Measurements from ENCODE around the gene ENO3.
A peak's percentile ranks its signal among the peaks of the same experiment; 100 is the strongest.

Gene ENO3

GRCh38 chr17:4950075-4950745 lies 709 bp upstream of the ENO3 start:
- DNase-seq (ENCODE audit: low read depth) = peak; percentile 52

- DNase-seq (ENCODE audit: low read depth) = no peak
Observed at GRCh38 chr17:4951486-4951885, 567 bp downstream of the ENO3 start.

DNA sequence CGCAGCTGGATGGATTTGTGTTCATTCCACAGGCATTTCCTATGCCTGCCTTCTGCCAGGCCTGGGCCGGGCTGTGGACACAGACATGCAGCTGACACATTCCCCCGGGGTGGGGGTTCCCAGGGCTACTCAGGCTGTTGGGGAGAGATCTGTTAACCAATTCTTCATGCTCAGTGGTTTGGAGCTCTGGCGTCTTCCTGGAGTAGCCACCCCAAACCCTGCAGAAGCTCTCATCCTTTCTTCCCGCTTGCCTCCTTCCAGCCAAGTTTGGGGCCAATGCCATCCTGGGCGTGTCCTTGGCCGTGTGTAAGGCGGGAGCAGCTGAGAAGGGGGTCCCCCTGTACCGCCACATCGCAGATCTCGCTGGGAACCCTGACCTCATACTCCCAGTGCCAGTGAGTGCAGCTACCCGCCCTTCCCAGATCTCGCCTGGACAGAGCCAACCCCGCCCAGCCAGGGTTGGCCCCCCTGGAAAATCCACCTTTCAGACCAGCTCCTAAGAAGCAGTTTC lies 2.6 kb downstream of the ENO3 start:
- DNase-seq (ENCODE audit: low read depth) = no peak

- DNase-seq (ENCODE audit: low read depth) = no peak
Observed at GRCh38 chr17:4955091-4955490, 4.2 kb downstream of the ENO3 start.

DNA sequence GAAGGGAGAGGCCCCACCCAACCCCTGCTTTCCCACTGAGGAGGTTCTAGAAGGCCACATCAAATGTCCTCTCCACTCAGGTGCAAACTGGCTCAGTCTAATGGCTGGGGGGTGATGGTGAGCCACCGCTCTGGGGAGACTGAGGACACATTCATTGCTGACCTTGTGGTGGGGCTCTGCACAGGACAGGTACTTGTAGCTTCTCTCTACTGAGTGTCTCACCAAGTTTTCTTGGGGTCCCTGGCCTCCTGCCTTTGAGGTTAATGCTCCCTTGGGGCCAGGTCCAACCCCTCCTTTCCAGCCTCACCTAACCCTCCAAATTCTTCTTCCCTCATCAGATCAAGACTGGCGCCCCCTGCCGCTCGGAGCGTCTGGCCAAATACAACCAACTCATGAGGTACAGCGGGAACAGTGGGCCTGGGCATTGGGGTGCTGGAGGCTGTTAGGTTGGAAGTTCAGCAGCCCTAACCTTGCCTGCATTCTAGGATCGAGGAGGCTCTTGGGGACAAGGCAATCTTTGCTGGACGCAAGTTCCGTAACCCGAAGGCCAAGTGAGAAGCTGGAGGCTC lies 5.7 kb downstream of the ENO3 start:
- peak; percentile 49 for DNase-seq (ENCODE audit: low read depth)

DNA sequence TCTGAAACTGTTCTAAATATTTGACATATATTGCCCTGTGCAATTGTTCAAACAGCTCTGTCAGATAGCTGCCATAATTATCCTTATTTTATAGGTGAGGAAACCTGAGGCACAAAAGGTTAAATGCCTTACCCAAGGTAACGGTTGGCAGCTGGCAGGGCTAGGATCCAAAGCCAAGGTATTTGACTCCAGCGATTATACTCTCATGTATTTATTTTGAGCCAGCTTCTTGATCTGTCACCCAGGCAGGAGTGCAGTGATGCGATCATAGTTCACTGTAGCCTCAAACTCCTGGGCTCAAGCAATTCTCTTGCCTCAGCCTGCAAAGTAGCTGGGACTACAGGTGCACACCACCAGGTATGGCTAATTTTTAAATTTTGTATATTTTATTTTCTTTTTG lies 7.2 kb downstream of the ENO3 start:
- no peak for DNase-seq (ENCODE audit: low read depth)

DNA sequence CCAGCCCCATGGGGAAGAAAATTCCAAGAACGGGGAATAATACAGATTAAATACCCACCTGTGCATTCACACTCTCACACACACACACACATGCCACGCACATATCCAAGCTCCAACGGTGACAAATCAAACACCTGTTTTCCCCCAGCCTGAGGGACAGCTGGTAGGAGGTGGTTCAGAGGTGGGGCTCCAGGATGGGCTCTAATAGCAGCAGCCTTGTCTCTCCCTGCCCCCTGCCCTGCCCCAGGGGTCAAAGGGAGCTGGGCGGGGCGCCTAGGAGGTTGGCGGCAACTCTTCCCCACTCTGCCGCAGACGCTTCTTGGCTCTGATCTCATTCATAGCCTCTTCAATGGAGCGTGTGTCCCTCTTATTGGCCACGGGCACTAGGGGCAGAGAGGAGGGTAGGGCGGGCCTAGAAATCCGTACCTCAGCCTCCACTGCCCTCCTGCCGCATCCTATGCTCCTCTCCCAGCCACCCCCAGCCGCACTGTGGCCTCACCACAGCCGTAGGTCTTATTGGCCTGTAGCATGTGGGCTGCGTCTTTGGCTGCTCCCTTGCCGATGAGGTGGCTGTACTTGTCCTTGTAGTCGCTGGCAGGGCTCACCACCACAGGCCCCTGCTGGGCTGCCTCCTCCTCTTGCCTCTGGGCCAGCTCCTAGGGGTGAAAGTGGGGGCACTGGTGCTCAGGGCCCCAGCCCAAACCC lies 8.5 kb downstream of the ENO3 start:
- DNase-seq (ENCODE audit: low read depth) = no peak

DNA sequence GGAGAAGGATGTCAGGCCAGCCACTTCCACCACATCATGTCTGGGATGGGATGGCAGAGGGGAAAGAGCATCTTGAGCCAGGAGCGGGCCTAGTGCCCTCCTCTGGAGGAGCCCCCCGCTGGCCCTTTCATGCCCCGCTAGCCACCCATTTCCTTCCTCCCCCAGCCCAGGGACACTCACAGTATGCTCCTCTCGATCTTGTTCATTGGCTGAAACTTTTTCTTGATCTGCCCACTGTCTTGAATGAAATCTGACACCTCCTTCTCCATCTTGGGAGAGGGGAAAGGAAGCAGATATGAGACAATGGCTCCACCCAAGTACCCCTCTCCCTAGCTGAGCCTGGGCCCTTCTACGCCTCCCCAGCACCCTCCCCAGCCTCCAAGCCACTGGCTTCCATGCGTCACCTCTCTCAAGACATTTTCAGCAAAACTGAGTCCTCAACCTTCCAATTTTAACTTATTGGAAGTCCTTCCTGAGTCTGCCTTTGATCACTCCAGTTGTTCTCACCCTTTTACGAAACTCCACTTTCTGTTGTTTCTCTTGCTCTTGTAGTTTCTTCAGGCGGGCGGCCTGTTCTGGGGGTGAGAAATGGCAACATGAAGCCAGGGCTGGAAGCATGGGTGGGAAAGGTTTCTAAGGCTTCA lies 9.5 kb downstream of the ENO3 start:
- no peak for DNase-seq (ENCODE audit: low read depth)

DNA sequence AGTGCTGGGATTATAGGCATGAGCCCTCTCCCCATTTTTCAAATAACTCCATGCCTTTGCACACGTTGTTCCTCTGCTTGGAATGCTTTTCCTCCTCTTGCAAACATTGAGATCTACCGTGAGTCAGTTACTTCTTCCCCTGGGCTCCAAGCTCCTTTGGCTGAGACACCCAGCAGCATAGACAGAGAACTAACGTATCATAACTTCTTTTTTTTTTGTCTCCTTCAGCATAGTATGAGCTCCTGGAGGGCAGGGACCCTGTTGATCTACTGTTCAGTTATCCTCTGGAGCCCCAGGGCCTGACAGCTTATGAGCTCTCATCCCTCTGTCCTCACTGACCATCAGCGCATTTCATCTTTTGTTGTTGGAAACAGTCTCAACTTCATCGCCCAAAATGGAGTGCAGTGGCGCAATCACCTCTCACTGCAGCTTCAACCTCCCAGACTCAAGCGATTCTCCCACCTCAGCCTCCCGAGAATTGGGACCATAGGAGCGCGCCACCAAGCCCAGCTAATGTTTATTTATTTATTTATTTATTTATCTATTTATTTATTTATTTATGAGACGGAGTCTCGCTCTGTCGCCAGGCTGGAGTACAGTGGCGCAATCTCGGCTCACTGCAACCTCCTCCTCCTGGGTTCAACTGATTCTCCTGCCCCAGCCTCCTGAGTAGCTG lies 14.5 kb downstream of the ENO3 start:
- no peak for DNase-seq (ENCODE audit: low read depth)

DNA sequence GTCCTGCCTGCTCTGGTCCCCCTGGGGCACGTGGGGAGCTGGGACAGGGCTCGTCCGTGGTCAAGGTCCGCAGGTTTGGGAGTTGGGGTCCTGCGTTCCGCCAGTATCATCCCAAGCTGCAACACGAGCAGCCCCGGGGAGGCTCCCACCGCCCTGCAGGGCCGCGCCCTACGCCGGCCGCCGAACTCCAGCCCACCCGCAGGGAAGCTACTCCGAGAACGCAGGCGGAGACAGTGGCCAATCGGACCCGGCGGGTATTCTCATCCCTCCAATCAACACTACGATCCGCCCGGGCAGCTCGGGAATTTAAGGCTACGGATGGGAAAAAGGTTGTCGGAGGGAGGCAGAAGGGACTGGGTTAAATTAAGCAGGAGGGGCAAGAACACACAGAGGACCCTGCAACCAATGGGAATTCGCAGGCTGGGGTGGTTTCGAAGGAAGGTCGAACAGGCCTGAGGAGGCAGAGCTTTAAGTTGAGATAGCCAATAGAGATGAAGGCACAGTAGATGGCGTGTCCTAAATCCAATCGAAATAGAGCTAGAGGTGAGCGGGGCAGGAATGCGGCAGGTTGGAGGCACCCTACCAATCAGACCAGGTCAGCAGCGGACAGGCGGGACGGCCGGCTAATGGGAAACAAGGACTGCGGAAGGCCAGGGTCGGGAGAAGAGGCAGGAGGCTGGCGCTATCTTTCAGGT lies 16.1 kb downstream of the ENO3 start:
- DNase-seq (ENCODE audit: low read depth) = peak; percentile 80

DNA sequence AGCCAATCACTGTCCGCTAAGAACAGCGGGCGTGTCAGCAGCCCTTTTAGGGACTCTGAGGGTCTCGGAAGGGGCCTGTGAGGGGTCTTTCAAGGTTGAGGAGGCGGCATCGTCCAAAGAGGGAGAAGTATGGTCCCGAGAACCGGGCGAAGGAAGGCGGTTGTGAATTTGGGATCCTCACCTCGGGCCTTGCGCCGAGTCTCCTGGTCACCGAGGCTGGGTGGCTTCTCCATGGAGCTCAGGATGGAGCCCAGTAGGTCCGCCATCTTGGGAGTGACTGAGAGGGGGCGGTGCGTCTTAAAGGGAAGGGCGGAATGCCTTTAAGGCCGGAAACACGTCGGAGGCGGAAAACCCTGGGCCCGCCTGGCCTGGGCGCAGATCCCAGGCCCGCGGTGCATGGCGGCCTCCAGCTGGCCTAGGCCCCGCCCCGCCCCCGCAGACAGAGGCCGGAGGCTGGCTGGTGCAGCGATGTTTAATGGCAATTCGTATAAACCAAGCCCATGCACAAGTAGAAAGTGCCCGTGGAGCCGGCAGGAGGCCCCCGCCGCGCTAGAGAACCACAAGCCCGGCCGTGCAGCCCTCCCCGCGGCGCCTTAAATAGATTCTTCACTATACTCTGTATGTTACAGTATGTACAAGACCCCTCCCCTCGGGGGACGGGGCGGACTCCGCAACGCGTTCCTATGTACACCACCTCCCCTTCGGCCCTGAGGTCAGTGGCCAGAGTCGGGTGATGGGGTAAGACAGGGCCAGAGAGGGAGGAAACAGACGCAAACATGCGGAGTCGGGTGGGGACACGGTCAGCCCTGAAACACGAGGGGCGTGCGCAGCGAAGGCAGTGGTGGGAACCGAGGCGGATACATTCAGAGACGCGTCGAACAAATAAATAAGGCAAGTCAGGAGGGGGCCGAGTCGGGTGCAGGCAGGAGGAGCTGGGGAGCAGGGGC lies 16.9 kb downstream of the ENO3 start, which contains the start of gene SPAG7:
Gene SPAG7 (minus strand): TSS at position 279 of the 947 bp plus-strand sequence. CDS start 13 bp downstream, at position 266.
- peak; percentile 86 for DNase-seq (ENCODE audit: low read depth)

- no peak for DNase-seq (ENCODE audit: low read depth)
Observed at GRCh38 chr17:4968486-4969046, 17.6 kb downstream of the ENO3 start.

DNA sequence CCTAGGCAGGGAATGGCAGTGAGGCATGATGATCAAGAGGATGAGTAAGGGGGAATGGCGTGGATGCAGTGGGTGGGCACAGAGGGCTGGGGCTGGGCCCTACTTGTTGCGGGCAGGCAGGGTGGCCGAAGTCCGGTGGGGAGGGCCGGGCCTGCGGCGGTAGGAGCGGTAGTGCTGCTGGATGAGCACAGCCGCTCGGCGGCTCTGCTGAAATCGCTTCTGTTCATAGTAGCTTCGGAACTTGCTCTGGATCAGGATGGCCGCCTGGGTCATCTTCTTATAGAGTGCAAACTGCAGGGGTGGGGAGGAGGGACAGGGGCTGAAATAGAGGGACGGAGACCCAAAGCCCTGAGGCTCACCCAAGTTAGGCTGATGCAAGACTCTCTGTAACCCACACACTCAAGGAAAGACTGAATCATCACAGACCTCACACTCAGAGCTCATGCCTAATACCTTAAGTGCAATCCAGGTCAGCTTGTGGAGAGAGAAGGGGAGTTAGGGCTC lies 18.2 kb downstream of the ENO3 start:
- no peak for DNase-seq (ENCODE audit: low read depth)

DNA sequence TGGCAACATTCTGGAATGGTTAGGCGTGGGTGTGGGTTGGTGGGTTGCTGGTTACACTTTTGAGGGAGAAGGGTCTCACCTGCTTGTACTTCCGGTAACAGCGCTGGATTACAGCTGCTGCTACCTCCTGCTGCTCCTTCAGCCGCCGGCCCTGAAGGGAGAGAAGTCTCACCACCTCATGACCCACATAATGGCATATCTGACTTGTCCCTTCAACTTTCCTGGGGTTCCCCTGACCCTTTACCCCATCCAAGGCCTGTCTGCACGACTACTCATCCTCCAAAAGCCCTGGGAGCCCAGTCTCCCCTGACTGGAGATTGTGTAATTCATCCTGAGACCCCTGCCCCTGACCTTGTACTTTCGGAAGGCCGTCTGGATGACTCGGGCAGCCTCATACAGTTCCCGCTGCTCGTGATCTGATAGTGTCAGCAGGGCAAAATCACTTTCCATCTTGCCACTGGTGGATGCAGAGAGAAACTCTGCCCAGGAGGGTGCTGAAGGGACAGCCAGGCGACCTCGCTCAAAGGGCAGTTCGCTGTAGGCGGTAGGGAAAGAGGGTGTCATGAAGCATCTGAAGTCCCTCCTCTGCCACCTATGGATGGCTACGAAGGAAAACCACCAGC lies 18.7 kb downstream of the ENO3 start:
- DNase-seq (ENCODE audit: low read depth) = no peak

DNA sequence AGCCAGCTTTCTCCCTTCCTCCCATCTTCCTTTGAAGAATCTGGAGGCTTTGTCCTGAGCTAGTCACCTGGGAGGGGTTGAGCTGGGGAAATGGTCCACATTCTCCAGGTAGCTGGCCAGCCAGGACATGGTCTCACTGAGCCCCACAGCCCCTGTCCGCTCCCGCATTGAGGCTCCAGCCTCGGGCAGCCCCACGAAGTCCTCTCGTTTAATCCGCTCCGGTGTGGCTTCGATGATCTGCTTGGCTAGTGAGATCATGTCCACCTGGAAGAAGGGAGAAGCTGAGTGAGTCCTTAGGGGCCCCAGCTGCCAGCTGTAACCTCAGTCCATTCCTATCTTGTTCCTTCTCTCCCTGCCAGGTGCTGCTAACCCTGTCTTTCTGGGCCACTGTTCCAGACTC lies 19.4 kb downstream of the ENO3 start:
- no peak for DNase-seq (ENCODE audit: low read depth)

DNA sequence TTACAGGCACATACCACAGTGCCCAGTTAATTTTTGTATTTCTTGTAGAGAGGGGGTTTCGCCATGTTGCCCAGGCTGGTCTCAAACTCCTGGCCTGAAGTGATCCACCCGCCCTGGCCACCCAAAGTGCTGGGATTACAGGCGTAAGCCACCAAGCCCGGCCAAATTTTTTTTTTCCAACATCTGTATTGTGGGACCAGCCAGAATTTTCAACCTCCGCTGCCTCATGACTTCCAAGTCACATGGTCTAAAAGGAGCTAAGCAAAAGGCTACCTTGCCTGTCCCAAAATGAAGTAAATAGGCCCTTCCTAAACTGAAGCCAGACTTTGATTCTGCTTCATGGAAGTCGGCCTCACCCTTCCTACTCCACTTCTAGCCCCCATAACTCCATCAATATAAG lies 20.9 kb downstream of the ENO3 start:
- DNase-seq (ENCODE audit: low read depth) = no peak

- DNase-seq (ENCODE audit: low read depth) = no peak
Observed at GRCh38 chr17:4972322-4972721, 21.4 kb downstream of the ENO3 start.

- no peak for DNase-seq (ENCODE audit: low read depth)
Observed at GRCh38 chr17:4972752-4973151, 21.8 kb downstream of the ENO3 start.

Data from activated T-cell treated with anti-CD3 and anti-CD28 coated beads for 1 hour (primary cell).